Activated naive CD8-positive, alpha-beta T cell (primary cell): ENCODE measurements around the gene GRIN2C.

Experiments
- H3K27ac Mint-ChIP-seq: one replicate; pipeline ENCODE4 v1.8.0; 2021; ENCODE audit warnings: mixed read lengths
- H3K27me3 Mint-ChIP-seq: one replicate; pipeline ENCODE4 v1.8.0; 2021; ENCODE audit warnings: mixed read lengths
- H3K36me3 Mint-ChIP-seq: one replicate; pipeline ENCODE4 v1.8.0; 2021; ENCODE audit warnings: mixed read lengths
- H3K4me1 Mint-ChIP-seq: one replicate; pipeline ENCODE4 v1.8.0; 2021; ENCODE audit warnings: low read depth, mixed read lengths
- H3K4me3 Mint-ChIP-seq: one replicate; pipeline ENCODE4 v1.8.0; 2021; ENCODE audit warnings: mild to moderate bottlenecking, mixed read lengths
- H3K9me3 Mint-ChIP-seq: one replicate; pipeline ENCODE4 v1.8.0; 2021; ENCODE audit warnings: low read depth, mixed read lengths

Gene GRIN2C

GRCh38 chr17:74850914-74851313, 8.8 kb downstream of the GRIN2C start:
- Mint-ChIP-seq H3K4me1 (peaks cover 15% of the 10 kb centered on the region), H3K4me3 (peak overlapping the region; percentile 44), H3K36me3 (peaks cover 2% of the 10 kb centered on the region), H3K27ac (no peak overlapping the region), H3K27me3 (peaks cover 14% of the 10 kb centered on the region), H3K9me3 (no peaks in the 10 kb centered on the region)

- Mint-ChIP-seq H3K4me1 (peaks cover 15% of the 10 kb centered on the region), H3K36me3 (peaks cover 2% of the 10 kb centered on the region), H3K27me3 (peaks cover 11% of the 10 kb centered on the region), H3K4me3 (no peak overlapping the region), H3K27ac (no peak overlapping the region), H3K9me3 (no peaks in the 10 kb centered on the region)
These were observed 9.4 kb downstream of the GRIN2C start for GRCh38 chr17:74850310-74850709.

- peaks cover 2% of the 10 kb centered on the region for H3K36me3 Mint-ChIP-seq
- no peak overlapping the region for H3K4me3 Mint-ChIP-seq
- H3K9me3 Mint-ChIP-seq, result no peaks in the 10 kb centered on the region
- no peak overlapping the region for H3K27ac Mint-ChIP-seq
- peaks cover 12% of the 10 kb centered on the region for H3K4me1 Mint-ChIP-seq
- H3K27me3 Mint-ChIP-seq, result peaks cover 7% of the 10 kb centered on the region
These were observed 10.9 kb downstream of the GRIN2C start for GRCh38 chr17:74848656-74849399.

GRCh38 chr17:74846621-74847020, 13.1 kb downstream of the GRIN2C start:
- no peak overlapping the region for H3K4me3 Mint-ChIP-seq
- H3K27me3 Mint-ChIP-seq, result peaks cover 4% of the 10 kb centered on the region
- no peaks in the 10 kb centered on the region for H3K9me3 Mint-ChIP-seq
- H3K4me1 Mint-ChIP-seq, result peaks cover 6% of the 10 kb centered on the region
- no peak overlapping the region for H3K27ac Mint-ChIP-seq
- peaks cover 4% of the 10 kb centered on the region for H3K36me3 Mint-ChIP-seq

- no peak overlapping the region for H3K27ac Mint-ChIP-seq
- H3K27me3 Mint-ChIP-seq, result no peaks in the 10 kb centered on the region
- H3K9me3 Mint-ChIP-seq, result no peaks in the 10 kb centered on the region
- H3K4me3 Mint-ChIP-seq, result no peak overlapping the region
- peaks cover 17% of the 10 kb centered on the region for H3K4me1 Mint-ChIP-seq
- peaks cover 2% of the 10 kb centered on the region for H3K36me3 Mint-ChIP-seq
These were observed 16.4 kb downstream of the GRIN2C start for GRCh38 chr17:74843352-74843627.

DNA sequence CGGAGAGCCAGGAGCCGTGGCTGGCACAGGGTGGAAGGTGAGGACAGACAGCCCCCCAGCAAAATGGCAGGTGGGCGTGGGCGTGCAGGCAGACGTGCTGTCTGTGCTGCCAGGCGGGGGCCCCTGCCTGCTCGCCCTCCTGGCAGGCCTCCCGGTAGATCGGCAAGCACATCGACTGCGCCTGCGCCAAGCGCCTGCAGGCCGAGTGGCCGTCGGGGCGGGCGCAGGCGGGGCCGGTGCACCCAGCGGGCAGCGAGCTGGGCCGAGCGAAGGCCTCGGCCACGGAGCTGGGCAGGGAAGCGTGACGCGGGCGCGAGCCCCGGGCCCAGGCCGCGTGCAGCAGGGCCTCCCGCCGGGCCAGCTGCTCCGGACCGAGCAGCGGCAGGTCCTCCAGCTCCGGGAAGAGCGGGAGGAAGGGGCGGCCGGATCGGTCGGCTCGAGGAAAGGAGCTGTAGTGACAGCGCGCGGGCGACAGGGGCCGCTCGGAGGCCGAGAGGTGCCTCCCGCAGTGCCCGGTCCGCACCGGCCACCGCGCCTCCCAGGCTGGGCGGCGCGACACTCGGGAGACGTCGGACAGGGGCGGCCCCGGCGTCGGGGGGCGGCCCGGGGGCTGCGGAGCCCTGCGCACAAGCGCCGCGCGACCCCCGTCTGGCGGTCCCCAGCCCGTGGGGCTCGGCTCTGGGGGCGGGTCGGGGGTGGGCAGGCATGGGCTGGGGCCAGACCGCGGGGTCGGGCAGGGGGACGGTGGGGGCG, 16.9 kb downstream of the GRIN2C start:
- H3K4me1 Mint-ChIP-seq, result peaks cover 17% of the 10 kb centered on the region
- H3K36me3 Mint-ChIP-seq, result peaks cover 2% of the 10 kb centered on the region
- no peak overlapping the region for H3K27ac Mint-ChIP-seq
- no peaks in the 10 kb centered on the region for H3K9me3 Mint-ChIP-seq
- H3K4me3 Mint-ChIP-seq, result no peak overlapping the region
- no peaks in the 10 kb centered on the region for H3K27me3 Mint-ChIP-seq

DNA sequence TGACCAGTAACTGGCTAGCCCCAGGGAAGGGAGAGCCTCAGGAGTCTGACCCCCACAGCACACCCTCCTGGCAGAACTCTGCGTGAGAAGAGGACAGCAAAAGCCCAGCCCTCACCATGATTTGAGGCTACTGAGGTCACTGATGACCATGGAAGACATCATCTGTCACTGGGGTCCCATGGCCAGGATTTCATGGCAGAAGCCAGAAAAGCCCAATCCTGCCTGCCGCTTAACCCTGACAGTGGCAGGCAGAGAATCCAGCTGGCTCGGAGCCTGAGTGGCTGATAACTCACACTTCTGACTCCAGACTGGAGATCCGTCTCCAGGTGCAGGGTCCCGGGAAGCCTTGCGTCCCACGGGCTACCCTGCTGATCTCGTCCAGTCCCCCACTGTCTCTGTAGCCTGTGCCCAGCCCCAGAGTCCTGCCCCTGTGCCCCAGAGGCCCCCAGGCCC, 17.5 kb downstream of the GRIN2C start:
- H3K4me1 Mint-ChIP-seq, result peaks cover 17% of the 10 kb centered on the region
- no peaks in the 10 kb centered on the region for H3K27me3 Mint-ChIP-seq
- no peak overlapping the region for H3K27ac Mint-ChIP-seq
- no peaks in the 10 kb centered on the region for H3K9me3 Mint-ChIP-seq
- H3K4me3 Mint-ChIP-seq, result peak overlapping the region; percentile 5
- H3K36me3 Mint-ChIP-seq, result peaks cover 2% of the 10 kb centered on the region

GRCh38 chr17:74840989-74841666, 18.6 kb downstream of the GRIN2C start:
- Mint-ChIP-seq H3K4me1 (peaks cover 17% of the 10 kb centered on the region), H3K9me3 (no peaks in the 10 kb centered on the region), H3K27ac (no peak overlapping the region), H3K27me3 (no peaks in the 10 kb centered on the region), H3K36me3 (peaks cover 6% of the 10 kb centered on the region), H3K4me3 (peak overlapping the region; percentile 1)

GRCh38 chr17:74839990-74840852, 19.5 kb downstream of the GRIN2C start:
- Mint-ChIP-seq H3K9me3 (no peaks in the 10 kb centered on the region), H3K27ac (no peak overlapping the region), H3K36me3 (peaks cover 11% of the 10 kb centered on the region), H3K27me3 (no peaks in the 10 kb centered on the region), H3K4me3 (no peak overlapping the region), H3K4me1 (peaks cover 17% of the 10 kb centered on the region)

- Mint-ChIP-seq H3K9me3 (no peaks in the 10 kb centered on the region), H3K27ac (no peak overlapping the region)
These were observed 21.4 kb downstream of the GRIN2C start for GRCh38 chr17:74838274-74838673.

DNA sequence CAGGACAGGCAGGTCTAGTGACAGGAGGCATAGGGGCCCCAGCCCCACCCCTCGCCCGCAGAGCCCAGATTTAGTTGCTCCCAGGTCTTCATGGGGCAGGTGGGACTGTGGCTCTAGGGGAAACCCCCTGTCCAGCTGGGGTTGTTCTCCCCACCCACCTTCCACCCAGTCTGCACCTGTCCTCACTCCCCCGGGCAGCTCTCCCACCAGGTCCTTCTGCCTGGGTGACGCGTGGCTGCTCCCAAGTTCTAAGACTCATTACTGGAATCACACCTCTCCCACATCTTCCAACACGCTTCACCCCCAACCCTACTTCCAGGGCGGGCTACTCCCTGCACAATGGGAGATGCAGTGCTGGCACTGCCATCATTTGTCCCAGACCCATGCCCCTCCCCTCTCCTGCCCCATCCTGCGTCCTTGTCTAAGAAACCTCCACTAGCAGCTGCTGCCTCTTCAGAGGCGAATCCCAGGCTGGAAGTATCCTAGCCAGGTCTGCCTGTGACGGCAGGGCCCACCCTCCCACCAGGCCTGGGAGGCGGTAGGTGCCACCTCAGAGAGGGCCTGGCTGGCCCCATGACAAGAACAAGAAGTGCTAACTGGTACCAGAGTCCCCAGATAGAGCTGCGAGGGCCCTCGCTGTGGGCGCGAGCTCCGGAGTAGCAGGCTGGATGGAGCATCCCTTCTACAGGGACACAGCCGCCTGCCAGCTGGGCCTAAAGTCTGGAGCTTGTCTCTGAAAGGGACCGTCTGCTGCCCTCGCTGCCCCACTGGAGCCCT, 22.8 kb downstream of the GRIN2C start:
- H3K27ac Mint-ChIP-seq, result no peak overlapping the region

More at GRCh38 chr17:74838274-74838673, 21.4 kb downstream of the GRIN2C start:
- no peak overlapping the region for H3K4me3 Mint-ChIP-seq
- H3K36me3 Mint-ChIP-seq, result peaks cover 11% of the 10 kb centered on the region
- H3K4me1 Mint-ChIP-seq, result peaks cover 17% of the 10 kb centered on the region
- H3K27me3 Mint-ChIP-seq, result no peaks in the 10 kb centered on the region

GRCh38 chr17:74836191-74836590, 23.5 kb downstream of the GRIN2C start:
- Mint-ChIP-seq H3K36me3 (peaks cover 8% of the 10 kb centered on the region), H3K4me1 (peaks cover 13% of the 10 kb centered on the region)

More for the DNA sequence above, 22.8 kb downstream of the GRIN2C start:
- peaks cover 10% of the 10 kb centered on the region for H3K36me3 Mint-ChIP-seq
- no peak overlapping the region for H3K4me3 Mint-ChIP-seq
- H3K27me3 Mint-ChIP-seq, result no peaks in the 10 kb centered on the region
- H3K9me3 Mint-ChIP-seq, result no peaks in the 10 kb centered on the region
- peaks cover 15% of the 10 kb centered on the region for H3K4me1 Mint-ChIP-seq

DNA sequence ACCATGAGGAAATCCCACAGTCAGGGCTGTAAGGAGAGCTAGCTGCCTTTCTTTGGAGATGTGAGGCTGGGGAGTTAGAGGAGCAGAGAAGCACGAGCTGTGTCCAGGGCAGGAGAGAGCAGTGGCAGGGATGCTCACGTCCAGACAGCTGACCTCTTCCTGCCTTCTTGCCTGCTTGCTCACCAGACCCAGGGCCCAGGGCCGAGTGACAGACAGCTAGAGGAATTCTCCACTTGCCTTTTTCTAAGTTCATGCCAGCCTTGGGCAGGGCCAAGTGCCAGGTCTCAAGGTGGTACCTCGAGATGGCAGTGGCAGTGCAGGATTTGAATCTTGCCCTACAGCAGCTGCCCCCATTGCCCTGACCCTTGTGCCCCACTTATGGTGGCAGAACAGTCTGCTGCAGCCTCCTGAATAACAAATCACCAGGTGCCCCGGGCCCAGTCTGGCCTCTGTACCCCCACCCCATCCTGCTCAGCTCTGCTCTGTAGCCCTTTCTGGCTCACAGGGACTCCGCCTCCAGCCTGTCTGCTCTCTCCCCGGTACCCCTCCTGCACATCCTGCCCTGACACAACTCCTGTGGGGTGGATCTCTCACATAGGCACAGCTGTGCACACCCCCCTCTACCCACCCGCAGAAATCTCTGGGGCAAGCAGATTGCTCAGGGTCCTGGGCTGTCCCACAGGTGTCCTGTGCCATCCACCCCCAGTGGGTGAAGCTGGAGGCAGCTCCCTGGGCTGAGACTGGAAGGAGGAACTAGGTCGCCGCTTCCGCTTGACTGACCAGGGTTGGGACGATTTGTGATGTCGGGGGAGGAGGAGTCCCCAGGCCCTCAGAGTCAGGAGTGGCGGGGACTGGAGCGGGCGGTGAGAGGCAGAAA, 25.9 kb downstream of the GRIN2C start:
- peaks cover 10% of the 10 kb centered on the region for H3K36me3 Mint-ChIP-seq

More at GRCh38 chr17:74836191-74836590, 23.5 kb downstream of the GRIN2C start:
- H3K27me3 Mint-ChIP-seq, result no peaks in the 10 kb centered on the region
- no peaks in the 10 kb centered on the region for H3K9me3 Mint-ChIP-seq
- H3K27ac Mint-ChIP-seq, result no peak overlapping the region
- no peak overlapping the region for H3K4me3 Mint-ChIP-seq

More for the DNA sequence above, 25.9 kb downstream of the GRIN2C start:
- Mint-ChIP-seq H3K4me3 (no peak overlapping the region), H3K4me1 (no peaks in the 10 kb centered on the region), H3K9me3 (no peaks in the 10 kb centered on the region), H3K27ac (no peak overlapping the region), H3K27me3 (no peaks in the 10 kb centered on the region)
